ENCODE measurements around the gene TXNRD2.

Gene TXNRD2

DNA sequence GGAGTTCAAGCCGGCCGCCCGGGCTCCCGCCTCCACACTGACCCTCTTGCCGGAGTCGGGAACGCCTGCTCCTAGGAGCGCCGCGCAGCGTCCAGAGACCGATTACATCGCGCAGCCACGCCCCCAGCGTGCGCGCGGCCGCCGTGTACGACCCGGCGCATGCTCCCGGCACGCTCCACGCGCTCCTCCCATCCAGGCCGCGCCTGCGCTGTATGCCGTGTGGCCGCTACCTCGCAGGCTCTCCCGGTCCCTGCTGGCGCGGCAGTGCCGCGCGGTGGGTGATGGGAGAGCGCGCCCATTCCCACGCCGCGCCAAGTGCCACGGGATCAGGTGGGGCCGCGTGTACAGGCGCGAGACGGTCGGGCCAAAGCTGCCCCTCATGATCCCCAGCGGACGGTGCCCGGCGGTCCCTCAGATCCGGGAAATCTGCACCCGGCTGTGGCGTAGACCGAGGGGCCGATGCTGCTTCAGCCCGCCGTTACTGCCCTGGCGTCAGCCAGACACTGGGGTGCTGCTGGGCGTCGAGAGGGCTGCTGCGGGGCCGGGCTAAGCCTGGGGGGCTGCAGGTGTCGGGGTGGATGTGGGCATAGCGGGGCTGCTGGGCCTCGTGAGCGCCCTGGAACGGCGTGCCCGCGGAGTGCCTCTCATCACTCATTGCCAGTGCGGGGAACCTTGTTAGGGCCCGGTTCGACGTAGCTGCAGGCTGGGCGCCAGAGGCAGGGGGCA lies 86.7 kb downstream of the TXNRD2 start, which contains the start of the genes GNB1L and RTL10:
Gene GNB1L (minus strand): TSS at position 97 of the 726 bp plus-strand sequence. CDS start 33,519 bp downstream, outside the sequence.
Gene RTL10 (minus strand): TSS at position 97 of the 726 bp plus-strand sequence. CDS start 2,613 bp downstream, outside the sequence.
- peak; percentile 86 for DNase-seq (ENCODE audit: low read depth)
- peak within 1 kb of the TSS; percentile 93 for H3K4me3 ChIP-seq (ENCODE audit: low read depth, low read length)

DNA sequence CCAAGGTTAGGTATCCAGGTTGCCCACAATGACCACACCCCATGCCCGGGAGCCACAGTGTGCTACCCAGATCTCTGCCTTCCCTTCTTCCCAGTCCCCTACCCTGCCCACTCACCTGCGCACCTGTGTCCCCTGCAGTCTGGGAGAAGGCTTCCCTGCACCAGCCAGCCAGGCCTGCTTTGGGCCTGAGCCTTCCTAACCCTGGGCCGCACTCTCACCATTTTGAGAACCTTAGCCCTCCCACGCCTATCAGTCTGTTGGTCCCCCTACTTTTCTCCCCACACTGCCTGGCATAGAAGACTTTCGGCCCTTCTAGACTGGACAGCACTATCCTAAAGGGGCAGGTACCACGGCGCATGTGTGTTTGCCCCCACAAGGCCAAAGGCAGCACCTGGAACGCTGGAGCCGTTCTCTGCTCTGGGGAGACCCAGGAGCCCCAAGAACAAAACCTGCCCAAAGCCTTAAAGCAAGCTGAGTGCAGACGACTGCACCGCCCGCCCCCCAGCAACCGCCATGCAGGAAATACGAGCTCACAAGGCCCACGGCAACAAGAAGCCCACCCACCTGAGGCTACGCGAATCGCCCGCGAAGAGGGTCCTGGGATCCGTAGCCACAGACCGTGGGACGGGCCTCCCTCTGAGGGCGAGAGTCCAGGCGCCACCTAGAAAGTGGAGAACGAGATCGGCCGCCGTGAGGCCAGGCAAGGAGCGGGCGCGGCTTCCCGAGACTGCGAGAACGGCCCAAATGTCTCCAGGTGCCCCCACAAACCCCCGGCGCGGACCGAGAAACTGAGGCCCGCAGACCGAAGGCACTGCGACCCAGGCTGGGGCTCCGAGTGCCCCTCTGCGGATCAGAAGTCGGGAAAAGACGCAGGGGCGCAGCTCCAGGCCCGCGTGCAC lies 87.5 kb downstream of the TXNRD2 start:
- H3K4me3 ChIP-seq (ENCODE audit: low read depth, low read length) = peak overlapping the region; percentile 93
- no peak for DNase-seq (ENCODE audit: low read depth)

DNA sequence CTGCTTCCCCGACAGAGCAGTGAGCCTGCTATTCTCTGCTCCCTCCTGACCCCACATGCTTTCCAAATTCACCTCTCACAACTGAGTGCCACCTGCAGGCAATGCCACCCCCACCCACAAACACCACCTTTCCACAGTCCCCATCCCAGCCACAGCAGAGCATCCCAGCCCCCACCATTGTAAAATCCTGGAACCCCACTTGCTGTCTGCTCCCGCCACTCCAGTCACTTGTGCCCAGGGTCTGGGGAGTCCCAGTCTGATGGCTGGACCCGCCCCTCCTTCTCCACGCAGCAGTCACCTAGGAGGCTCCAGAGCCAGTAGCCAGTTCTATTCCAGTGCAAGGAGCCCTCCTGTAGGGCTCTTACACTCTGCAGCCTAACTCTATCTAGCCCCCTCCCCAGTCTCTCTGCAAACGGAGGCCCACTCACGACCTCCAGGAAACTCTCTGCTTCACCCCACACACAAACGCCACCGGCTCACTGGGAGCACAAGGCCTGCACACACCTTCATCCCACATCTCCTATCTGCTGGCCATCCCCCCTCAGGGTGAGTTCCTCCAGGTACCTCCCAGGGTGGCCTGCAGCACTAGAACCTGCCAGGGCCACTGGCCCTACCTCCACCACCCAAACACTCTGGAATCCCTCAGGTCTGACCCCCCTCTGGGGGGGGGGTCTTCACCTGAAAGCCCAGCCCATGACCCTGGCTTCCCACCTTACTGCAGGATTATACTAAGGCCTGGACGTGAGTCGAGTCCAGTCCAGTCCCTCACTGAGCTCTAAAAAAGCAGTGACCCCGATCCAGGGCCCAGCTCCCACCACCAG lies 88.3 kb downstream of the TXNRD2 start:
- peak overlapping the region; percentile 93 for H3K4me3 ChIP-seq (ENCODE audit: low read depth, low read length)
- no peak for DNase-seq (ENCODE audit: low read depth)

DNA sequence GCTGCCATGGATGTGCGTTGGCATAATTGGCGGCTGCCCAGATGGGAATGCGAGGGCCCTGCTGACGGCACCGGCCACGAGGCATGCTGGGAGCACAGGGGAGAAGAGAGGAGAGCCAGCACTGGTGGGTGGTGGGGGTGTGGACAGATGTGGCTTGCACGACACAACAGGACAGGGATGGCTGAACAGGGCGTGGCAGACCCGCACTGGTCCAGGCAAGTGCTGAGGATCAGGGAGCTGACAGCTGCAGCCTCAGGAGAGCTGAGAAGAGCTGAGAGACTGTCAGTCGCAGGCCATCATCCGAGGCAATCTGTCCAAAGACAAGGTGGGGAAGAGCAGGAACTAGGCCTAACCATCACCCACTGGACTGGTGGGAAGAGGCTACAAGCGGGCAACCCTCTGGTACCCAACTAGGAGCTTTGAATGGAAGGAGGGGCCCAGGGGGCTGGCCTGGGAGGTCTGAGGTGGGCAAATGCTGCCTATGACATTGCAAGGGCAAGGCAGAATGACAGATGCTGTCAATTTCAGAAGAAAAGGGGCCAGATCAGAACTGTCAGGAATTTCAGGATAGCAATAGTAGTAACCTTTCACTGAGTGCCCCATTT lies 89.3 kb downstream of the TXNRD2 start:
- no peak overlapping the region for H3K4me3 ChIP-seq (ENCODE audit: low read depth, low read length)
- DNase-seq (ENCODE audit: low read depth) = no peak

DNA sequence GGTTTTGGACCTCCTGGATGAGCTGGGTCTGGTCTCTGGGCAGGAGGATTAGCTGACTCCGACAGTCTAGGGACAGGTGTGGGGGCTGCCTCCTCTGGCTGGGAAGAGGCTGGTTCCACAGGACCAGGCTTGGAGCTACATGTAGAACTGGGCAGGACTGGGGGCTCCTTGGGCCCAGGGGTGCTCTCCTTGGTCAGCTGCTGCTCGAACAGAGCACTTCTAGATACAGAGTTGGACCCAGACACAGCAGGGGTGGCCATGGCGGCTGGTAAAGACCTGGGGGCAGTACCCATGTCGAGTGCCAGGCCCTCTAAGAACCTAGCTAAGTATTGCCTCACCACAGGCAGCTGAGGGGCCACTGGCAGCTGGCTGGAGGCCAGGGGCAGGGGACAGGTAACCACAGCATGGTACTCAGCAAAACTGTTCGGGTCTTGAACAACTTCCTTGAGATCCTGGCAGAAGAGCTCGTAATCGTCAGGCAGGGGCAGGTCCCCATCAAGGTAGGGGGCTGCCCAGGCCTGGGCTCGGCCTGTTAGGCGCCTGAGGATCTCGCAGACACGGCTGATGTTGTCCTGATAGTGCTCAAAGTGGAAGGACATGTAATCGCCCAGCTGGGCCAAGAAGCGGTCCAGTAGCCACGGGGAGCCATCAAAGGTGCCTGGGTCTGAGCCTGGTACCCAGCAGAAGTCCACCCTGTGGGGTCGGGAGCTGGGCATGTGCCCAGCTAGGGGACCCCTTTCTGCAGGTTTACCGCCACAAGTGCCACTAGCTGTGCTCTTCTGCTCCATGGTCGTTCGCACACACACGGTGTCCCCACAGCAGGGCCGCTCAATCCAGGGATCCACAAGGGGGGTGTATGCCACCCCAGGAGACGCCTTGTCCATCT lies 90.1 kb downstream of the TXNRD2 start:
- no peak overlapping the region for H3K4me3 ChIP-seq (ENCODE audit: low read depth, low read length)
- DNase-seq (ENCODE audit: low read depth) = no peak

DNA sequence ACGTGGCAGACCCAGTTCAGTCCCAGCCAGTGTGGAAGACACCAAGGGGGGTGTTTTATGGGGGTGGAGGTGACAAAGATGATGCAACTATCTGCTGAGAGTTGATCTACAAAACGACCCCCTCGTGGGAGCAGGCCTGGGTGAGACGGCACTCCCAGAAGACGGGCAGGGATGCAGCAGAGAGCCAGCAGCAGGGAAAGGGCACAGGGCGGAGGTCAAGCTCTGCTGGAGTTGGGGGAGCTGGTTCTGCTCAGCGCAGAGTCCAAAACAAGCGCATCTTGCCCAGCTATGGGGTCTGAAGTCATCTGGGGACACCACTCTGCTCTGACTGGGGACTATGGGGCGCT lies 90.9 kb downstream of the TXNRD2 start:
- no peak for DNase-seq (ENCODE audit: low read depth)
- no peak overlapping the region for H3K4me3 ChIP-seq (ENCODE audit: low read depth, low read length)

DNA sequence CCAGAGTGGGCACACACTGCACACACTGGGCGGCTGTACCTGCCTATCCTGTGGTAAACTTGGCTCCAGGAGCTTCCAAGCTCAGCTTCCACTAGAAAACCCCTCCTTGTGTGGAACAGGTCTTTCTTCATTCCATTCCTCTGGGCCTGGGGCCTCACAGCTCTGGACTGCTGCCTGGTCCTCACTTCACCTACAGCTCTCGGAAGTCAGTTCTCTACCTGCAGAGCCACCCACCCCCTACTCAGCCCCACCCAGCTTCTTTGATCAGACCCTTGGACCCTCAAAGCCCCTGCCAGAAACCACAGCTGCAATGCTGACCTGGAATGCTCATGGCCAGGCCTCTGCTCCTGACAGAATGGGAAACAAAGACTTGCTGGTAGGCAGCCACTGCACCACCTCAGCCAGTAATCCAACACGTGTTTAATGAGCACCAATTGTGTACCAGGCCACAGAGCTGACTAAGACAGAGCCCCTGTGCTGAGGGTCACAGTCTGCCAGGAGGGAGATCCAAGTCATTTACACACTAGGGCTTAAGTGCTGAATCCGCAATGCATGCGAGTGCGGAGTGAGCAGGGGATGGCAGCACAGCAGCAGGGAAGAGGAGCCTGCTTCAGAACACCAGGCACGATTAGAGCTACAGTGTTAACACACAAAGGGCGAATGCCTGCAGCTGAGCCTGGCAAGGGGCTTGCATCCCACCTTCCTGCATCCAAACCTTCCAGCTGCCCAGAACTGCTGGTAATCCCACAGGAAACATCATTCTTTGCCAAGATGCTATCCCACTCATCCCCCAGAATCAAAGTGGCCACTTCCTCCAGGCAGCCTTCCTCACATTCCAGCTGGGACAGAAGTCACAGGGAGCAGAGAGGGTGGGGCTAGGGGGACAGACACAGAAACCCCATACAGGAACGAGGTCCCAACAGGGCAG lies 91.5 kb downstream of the TXNRD2 start:
- no peak for DNase-seq (ENCODE audit: low read depth)
- H3K4me3 ChIP-seq (ENCODE audit: low read depth, low read length) = no peak overlapping the region

DNA sequence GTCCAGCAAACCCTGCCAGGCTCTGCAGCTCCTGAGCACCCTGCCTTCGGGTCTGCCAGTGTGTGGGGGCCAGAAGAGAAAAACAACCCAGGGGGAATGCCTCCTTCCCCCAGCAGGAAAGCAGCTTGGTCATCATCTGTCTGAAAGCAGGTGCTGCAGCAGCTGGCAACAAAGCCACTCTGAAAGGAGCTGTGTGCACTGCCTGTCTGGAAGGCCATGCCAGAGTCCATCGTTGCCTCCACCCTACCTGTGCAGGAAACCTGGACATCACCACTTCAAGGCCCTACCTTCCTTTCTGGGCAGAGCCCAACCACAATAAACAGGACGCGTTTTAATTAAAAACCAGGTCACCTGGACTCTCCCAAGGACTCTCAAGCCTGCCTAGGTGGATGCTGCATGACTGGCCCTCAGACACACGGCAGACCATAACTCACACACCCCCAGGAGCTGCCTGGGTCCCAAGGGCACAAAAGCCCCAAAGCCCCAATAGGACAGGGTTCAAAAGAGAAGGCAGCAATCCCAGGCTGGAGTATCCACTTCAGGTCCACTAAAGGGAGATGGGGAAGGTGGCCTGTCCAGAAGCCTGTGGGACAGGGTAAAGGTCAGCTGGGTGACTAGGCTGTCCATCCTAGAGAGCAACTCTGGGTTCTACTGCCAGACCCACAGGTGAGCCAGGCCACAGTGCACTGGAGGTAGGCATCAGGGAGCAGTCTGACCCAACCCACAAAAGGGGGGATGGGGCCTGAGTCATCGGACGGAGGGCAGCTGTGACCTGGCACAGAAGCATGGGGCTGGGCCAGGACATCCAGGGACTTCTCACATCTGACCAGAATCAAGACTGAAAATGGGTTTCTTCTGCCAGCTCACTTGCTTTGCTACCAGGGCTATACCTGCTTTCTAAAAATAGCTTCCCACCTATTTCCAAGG lies 93.1 kb downstream of the TXNRD2 start:
- DNase-seq (ENCODE audit: low read depth) = no peak
- H3K4me3 ChIP-seq (ENCODE audit: low read depth, low read length) = no peak overlapping the region

DNA sequence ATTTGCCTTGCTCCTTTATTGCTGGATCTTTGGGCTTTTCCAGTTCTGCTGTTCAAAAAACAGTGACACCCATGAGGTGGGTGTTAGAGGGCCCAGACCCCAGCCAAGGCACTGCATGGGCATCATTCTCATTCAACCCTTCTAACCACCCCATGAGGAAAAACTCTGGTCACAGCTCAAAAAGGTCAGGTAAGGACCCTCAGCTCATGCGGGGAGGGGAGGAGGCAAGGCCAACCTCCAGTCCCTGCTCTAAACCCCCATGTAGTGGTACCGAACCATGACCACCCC lies 94.3 kb downstream of the TXNRD2 start:
- H3K4me3 ChIP-seq (ENCODE audit: low read depth, low read length) = no peak overlapping the region
- DNase-seq (ENCODE audit: low read depth) = no peak

DNA sequence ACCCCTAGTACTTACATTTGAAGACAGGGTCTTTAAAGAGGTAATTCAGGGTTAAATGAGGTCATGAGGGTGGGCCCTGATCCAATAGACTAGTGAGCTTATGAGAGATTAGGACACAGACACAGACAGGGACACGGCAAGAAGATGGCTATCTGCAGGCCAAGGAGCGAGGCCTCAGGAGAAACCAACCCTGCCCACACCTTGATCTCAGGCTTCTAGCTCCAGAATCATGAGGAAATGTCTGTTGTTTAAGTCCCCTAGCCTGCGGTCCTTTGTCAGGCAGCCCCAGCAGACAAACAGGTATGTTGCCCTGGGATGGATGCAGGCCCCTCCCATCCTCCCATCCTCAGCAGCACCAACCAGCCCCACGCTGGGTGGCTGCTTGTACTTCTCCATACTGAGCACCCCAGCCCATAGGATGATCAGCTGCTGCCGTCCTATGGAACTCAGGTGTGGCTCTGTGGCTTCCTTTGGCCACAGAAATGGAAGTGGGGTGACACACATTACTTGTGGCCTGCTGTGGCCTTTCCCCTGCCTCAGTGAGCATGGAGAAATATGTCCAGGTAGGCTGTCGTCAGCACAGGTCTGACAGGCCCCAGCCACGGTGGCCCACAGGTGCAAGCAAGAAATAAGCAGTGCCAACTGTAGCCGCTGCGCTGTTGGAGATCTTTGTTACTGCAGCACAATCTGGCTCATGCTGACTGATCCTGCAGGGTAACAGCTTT lies 94.8 kb downstream of the TXNRD2 start:
- no peak overlapping the region for H3K4me3 ChIP-seq (ENCODE audit: low read depth, low read length)
- no peak for DNase-seq (ENCODE audit: low read depth)

DNA sequence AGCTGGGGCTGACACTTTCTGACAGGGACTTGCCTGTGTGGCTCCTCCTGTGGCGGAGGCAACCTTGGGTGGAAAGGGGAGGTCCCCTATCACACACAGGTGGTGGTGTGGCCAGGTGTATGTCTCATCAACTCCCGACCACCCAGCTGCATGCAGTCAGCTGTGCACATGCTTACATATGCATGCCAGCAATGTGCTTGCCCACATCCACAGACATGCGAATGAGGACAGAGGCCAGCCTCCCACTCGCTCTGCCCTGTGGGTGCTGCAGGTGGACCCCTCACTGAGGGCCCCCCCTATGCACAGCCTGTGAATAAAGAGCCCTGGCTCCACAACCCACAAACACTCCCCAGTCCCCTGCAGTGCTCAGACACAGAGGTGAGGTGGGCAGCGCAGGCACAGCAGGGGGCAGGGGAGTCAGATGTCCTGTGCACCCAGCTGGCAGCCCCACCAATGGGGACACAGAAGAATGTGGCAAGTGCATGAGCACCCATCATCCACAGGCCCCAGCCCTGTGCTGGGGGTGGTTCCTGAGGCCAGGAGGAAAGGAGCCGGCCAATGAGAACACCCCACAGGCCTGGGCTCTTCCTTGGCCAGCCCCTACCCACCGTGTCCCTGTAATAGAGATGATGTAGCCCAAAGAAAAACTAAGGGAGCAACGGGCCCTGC lies 96.4 kb downstream of the TXNRD2 start:
- H3K4me3 ChIP-seq (ENCODE audit: low read depth, low read length) = no peak overlapping the region
- no peak for DNase-seq (ENCODE audit: low read depth)

DNA sequence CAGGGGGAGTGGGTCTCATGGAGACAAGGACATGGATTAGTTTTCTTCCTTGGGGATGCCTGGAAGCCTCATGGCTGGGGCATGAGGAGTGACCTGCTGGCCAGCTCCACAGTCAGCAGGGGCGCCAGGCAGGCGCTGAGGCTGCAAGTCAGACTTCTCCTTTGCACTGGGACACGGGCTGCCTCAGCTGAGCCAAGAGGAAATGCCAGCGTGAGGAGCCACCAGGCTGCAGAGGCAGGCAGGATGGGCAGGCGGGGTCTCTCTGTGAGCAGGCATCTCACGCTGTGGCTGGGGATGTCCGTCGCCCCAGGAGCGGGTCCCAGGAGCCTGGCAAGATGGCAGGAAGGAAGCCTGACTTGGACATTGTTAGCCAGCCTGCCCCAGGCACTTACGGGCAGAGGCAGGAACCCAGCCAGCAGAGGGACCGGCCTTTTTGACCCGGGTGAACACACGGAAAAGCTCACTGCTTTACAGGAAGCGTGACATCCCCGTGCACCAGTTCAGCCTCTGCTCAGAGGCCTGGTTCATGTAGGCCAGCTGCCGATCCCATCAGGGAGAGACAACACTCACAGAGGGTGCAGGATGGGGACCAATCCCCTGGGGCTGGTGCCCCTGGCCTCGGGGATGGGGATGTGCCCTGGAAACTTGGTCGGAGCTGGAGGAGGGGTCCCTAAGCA lies 97.1 kb downstream of the TXNRD2 start:
- DNase-seq (ENCODE audit: low read depth) = no peak
- H3K4me3 ChIP-seq (ENCODE audit: low read depth, low read length) = no peak overlapping the region

DNA sequence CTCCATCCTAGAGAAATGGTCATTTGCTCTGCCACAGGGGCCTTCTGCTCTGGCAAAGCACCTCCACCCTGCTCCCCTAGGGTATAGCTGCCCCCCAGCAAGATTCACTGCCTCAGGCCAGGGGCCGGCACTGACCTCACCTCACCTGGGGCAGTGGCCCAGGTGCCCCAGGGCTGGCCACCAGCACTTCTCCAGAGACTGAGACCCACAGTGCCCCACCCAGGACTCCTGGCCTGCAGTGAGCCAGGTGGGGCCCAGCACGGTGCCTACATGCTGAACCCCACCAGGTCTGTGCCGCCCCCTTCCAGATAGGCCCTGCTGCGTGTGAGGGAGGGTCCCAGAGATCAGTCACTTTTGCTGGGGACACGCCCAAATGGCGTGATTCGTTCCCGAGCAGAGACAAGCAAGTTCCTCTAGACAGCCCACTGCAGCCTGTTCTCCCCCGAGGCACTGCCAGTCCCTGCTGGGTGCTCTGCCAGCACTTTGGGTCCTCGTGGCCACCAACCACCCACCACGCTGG lies 97.7 kb downstream of the TXNRD2 start:
- no peak for DNase-seq (ENCODE audit: low read depth)
- no peak overlapping the region for H3K4me3 ChIP-seq (ENCODE audit: low read depth, low read length)

DNA sequence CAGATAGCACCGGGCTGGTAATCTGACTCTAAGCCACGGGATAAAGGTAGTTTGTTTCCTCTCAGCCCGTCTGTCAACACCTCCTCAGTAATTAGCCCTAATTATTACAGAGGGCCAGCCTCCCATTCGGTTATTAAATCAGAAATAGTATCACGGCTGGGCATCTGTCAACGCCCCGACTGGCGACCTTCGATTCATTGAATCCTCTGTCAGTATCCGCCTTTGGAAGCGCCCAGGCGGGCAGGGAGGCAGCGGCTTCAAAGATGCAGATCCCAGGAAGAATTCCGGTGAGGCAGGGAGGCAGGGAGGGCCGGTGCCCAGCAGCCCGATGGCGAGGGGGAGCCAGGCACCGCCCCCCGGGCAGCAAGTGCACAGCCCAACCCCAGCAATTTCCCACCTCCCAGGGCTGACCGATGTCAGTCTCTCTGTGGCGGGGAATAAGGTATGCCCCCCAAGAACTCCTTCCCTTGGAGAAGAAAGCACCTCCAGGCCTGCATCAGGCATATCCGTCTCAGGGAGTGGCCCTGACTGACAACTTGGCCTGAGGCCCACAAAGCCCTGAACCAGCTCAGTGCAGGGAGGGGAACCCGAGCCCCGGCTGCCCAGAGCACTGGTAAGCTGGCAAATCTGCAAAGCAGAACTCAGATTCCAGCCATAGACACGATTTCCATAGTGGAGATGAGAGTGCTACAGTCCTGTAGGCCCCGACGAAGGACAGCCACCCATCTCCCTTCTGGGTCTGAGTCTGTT lies 98.3 kb downstream of the TXNRD2 start:
- DNase-seq (ENCODE audit: low read depth) = no peak
- H3K4me3 ChIP-seq (ENCODE audit: low read depth, low read length) = no peak overlapping the region

All from skeletal muscle cell (primary cell).